Ectodermal cell (in vitro differentiated cells): ENCODE data around the gene ATP6AP1.

Experiments used
- H3K27ac ChIP-seq: 2 replicates; pipeline ENCODE4 v1.7.0; 2013; ENCODE audit warnings: mild to moderate bottlenecking, low read depth, low read length; ENCODE audit not compliant: insufficient read depth, poor library complexity, severe bottlenecking
- H3K27me3 ChIP-seq: 2 replicates; pipeline ENCODE4 v1.7.0; 2013; ENCODE audit warnings: mild to moderate bottlenecking, low read length; ENCODE audit not compliant: insufficient read depth, control insufficient read depth, poor library complexity, severe bottlenecking
- H3K36me3 ChIP-seq: one replicate; pipeline ENCODE4 v1.7.0; 2013; ENCODE audit warnings: low read length; ENCODE audit not compliant: control insufficient read depth, insufficient read depth
- H3K4me1 ChIP-seq: one replicate; pipeline ENCODE4 v1.7.0; 2013; ENCODE audit warnings: low read length; ENCODE audit not compliant: control insufficient read depth, insufficient read depth
- H3K4me3 ChIP-seq: 2 replicates; pipeline ENCODE4 v1.7.0; 2013; ENCODE audit warnings: low read depth, low read length, control low read depth; ENCODE audit not compliant: insufficient read depth
- H3K9me3 ChIP-seq: 2 replicates; pipeline ENCODE4 v1.7.0; 2013; ENCODE audit warnings: mild to moderate bottlenecking, low read length, moderate library complexity; ENCODE audit not compliant: control insufficient read depth
- WGBS, 2 experiments: methylation state at CpG; one replicate each; pipeline ENCODE4 v1.1.7; 2013; ENCODE audit warnings: missing lambda C conversion rate in 2 of 2; 5-methylcytosine and 5-hydroxymethylcytosine counted together

Gene ATP6AP1

DNA sequence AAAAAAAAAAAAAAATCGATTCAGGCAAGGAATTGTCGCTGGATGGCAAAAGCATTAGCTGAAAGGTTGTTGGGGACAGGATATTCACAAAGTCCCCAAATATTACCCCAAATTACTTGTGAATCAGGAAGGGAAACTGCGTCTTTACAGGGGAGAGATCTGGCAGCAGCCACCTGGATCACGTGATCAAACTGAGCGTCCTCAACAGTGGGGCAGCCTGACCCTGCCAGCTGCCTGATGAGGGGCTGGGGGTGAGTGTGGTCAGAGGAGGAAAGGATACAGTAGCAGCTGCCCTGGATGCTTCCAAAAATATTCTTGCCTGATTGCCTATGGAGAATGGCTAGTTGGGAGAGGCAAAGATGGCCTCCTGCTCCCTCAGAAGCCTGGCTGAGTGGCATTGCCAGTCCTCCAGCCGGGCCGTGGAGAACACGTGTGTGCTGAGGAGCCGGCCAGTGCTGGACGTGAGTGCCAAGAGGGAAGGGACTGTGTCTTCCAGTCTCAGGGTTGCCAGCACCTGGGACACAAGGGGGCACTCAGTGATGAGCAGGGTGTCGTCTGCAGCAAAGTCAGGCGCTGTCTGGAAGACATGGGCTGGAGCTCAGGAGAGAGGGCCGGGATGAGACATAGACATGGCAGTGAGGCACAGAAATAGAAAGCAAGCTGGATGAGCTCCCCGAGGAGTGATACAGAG is 53.6 kb downstream of the ATP6AP1 start:
- Histone ChIP-seq H3K4me3 (no peak overlapping the region), H3K4me1 (peaks cover 5% of the 10 kb centered on the region), H3K9me3 (no peaks in the 10 kb centered on the region), H3K36me3 (no peaks in the 10 kb centered on the region), H3K27me3 (peaks cover 4% of the 10 kb centered on the region), H3K27ac (no peak overlapping the region)
- WGBS, 2 experiments = 85 to 87% methylated on average over 14 of the region's 14 CpGs

DNA sequence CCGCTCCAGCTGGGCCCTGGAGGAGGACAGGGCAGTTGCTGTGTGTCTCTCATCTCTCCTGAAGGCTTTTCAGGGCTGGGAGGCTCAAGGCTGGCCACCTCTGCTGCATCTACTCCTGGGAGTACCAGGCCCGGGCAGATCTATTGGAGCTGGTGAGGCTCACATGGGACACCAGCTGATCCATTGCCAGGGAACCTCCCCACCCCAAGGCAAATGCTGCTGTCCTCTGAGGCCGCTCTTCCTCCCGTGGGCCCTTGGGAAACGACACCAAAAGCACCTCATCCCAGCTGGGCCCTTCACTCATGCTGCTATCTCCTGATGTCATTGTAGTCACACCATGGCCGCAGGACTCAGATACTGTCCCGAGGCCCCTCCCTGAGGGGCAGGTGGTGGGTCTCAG is 54.3 kb downstream of the ATP6AP1 start:
- Histone ChIP-seq H3K36me3 (no peaks in the 10 kb centered on the region), H3K4me3 (no peak overlapping the region), H3K9me3 (no peaks in the 10 kb centered on the region), H3K4me1 (peaks cover 5% of the 10 kb centered on the region), H3K27ac (no peak overlapping the region), H3K27me3 (peaks cover 4% of the 10 kb centered on the region)
- WGBS, 2 experiments = 89 to 90% methylated on average over 7 of the region's 7 CpGs

DNA sequence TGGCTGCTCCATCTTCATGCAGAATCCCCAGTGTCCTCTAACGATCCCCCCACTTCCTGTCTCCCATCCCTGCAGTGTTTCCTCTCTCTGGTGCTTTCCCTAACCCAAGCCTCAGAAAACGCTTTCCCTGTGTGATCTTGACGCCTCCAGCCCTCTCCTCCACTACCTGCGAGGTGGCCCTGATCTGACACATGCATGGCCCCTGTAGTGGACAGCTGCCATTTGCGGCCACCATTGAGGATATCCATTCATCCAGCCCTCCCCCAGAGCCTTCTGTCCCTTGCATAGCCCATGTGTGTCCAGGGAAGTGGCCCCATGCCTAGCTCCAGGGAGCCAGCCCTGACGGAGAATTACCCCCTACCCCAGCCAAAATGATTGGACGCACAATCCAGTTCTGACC is 54.8 kb downstream of the ATP6AP1 start:
- WGBS, 2 experiments = 92 to 93% methylated on average over 7 of the region's 7 CpGs
- H3K4me3 ChIP-seq = no peak overlapping the region

DNA sequence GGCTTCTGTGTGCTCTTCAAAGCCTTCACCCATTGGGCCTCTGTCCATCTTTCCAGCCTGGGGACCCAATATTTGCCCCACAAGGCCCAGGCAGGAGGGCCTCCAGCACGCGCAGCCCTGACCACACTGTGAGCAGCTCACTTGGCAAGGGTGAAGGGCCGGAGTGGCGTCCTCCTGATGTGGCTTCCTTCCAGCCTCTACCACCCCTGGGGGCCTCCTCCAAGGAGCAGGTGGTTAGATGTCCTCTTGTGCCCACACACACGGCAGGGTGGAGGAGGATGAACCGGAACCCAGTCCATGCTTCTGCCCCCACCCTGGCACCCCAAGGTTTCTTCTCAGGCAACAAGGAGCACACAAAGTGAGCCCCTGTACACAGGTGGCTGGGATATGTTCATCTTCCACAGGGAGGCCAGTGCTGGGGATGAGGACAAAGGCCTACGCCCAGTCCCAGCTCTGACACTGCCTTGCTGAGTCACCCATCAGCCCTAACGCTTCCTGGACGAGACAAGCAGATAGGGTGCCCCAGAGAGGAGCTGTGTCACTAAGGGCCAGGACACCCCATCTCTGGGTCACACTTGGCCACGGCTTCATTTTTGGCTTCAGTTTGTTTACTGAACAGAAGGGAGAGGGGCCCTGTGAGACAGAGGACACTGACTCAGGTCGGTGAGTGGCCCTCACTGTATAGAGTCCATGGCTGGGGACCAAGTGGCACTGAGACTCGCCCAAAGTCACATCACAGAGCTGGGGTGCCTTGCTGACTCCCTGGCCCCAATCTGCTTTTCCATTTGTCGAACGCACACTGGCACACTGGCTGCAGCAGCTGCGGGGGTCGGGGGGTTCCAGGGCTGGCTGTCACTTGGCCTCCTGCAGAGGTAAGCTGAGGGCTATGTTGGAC is 56.0 kb downstream of the ATP6AP1 start:
- H3K4me3 ChIP-seq = no peak overlapping the region
- H3K9me3 ChIP-seq = no peaks in the 10 kb centered on the region
- H3K27me3 ChIP-seq = peaks cover 4% of the 10 kb centered on the region
- H3K36me3 ChIP-seq = no peaks in the 10 kb centered on the region
- WGBS, 2 experiments = 95 to 96% methylated on average over 16 of the region's 16 CpGs
- peaks cover 5% of the 10 kb centered on the region for H3K4me1 ChIP-seq
- no peak overlapping the region for H3K27ac ChIP-seq

More for the DNA sequence above, 54.8 kb downstream of the ATP6AP1 start:
- peaks cover 5% of the 10 kb centered on the region for H3K4me1 ChIP-seq
- no peaks in the 10 kb centered on the region for H3K9me3 ChIP-seq
- no peak overlapping the region for H3K27ac ChIP-seq
- H3K36me3 ChIP-seq = no peaks in the 10 kb centered on the region
- peaks cover 4% of the 10 kb centered on the region for H3K27me3 ChIP-seq

DNA sequence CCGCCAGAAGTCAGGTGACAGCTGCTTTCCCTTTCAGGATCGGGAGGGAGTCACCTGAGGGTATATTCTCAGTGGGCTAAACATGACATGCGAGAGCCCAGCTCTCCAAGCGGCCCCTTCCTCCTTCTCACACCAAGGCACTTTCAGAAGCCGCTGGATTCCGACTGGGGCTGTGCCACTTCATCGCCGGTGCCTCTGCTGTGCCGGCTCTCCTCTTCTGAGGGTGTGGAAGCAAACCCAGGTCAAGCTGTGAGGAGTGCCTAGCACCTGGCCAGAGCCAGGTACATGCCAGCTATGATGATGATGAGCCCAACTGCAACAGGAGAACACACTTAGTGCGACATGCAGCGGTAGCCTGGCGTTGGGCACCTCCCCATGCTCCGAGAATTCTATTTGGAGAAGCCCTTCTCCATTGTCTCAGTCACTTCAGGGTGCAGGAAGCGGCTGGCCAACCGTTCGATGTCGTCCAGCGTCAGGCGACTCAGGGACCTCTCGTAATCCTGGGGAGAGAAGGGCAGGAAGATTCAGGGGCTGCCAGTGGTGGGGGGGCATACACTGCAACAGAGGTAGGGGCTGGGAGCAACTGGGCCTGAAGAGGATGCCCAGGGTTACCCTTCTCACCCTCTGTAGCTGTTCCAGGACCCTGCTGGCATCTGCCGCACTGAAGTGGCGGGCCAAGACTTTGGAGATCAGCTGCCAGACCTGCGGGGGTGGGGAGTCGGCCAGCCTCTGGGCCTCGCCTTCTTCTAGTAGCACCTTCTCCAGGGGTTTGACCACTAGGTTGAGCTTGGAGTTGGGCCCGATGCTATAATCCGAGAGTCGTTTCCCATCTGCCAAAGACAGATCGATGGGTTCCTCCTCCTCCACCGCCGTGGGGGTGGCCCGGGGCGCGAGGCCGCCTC is 56.9 kb downstream of the ATP6AP1 start:
- H3K4me1 ChIP-seq = peaks cover 5% of the 10 kb centered on the region
- H3K9me3 ChIP-seq = no peaks in the 10 kb centered on the region
- no peak overlapping the region for H3K27ac ChIP-seq
- 59 to 62% methylated on average over 35 of the region's 35 CpGs for WGBS, 2 experiments
- peaks cover 9% of the 10 kb centered on the region for H3K27me3 ChIP-seq
- H3K4me3 ChIP-seq = peak overlapping the region; percentile 55
- H3K36me3 ChIP-seq = no peaks in the 10 kb centered on the region

DNA sequence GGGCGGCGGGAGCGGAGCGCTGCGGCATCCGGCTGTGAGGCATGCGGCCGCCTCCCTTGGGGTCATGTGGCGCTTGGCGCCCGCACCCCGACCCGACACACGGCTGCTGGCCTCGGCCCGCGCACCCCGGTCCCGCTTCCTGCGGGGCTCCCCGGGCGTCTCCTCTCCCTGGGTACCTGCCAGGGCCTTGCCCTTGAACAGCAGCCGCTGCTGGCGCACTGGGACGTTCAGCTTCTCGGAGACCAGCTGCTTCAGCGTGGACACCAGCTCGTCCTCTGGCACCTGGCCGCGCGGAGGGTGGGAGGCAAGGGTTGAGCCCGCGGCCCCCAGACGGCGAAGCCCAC is 57.5 kb downstream of the ATP6AP1 start:
- H3K27ac ChIP-seq = no peak overlapping the region
- H3K36me3 ChIP-seq = no peaks in the 10 kb centered on the region
- peak overlapping the region; percentile 55 for H3K4me3 ChIP-seq
- peaks cover 5% of the 10 kb centered on the region for H3K4me1 ChIP-seq
- no peaks in the 10 kb centered on the region for H3K9me3 ChIP-seq
- H3K27me3 ChIP-seq = peaks cover 9% of the 10 kb centered on the region
- 1 to 2% methylated on average over 35 of the region's 35 CpGs for WGBS, 2 experiments
